HepG2 (cell line): ENCODE measurements around the gene P2RX6. TPM values are rescaled to one million over a fixed set of nuclear protein-coding genes. Genes with fewer than 3 reads are reported as not detected.
A peak's percentile ranks its signal among the peaks of the same experiment; 100 is the strongest.

Experiments
- ADNP ChIP-seq: sonication (generic); formaldehyde crosslinking; IDR thresholded peaks from 2 replicates; pipeline ENCODE4 v1.4.0; 2020; ENCODE audit warnings: missing genetic modification reagents
- MAFK ChIP-seq, 2 experiments: IDR thresholded peaks in 1 of 2; conservative IDR thresholded peaks in 1 of 2; 2 replicates each; pipeline ENCODE4 v1.6.1; 2011; ENCODE audit warnings: improper control_type of control experiment in 2 of 2, low read length in 2 of 2
- MIXL1 ChIP-seq: IDR thresholded peaks from 2 replicates; pipeline ENCODE4 v1.6.1; 2016
- MLLT10 ChIP-seq: sonication (generic); formaldehyde crosslinking; IDR thresholded peaks from 2 replicates; pipeline ENCODE4 v1.4.0; 2020; ENCODE audit warnings: missing genetic modification reagents
- MTA1 ChIP-seq: sonication (generic); formaldehyde crosslinking; IDR thresholded peaks from 2 replicates; pipeline ENCODE4 v1.4.0; 2020; ENCODE audit warnings: missing genetic modification reagents, mild to moderate bottlenecking, borderline replicate concordance
- NFIC ChIP-seq: IDR thresholded peaks from 2 replicates; pipeline ENCODE4 v1.6.1; 2012; ENCODE audit warnings: mild to moderate bottlenecking, low read length, inconsistent platforms
- NPAS2 ChIP-seq: sonication (generic); formaldehyde crosslinking; IDR thresholded peaks from 2 replicates; pipeline ENCODE4 v1.8.0; 2022; ENCODE audit warnings: mild to moderate bottlenecking, missing genetic modification reagents, borderline replicate concordance
- NR2F1 ChIP-seq, 2 experiments: fragments of 450-650 bp in 1 of 2; formaldehyde crosslinking in 1 of 2; IDR thresholded peaks; 2 replicates each; pipeline versions ENCODE4 v1.5.0 to v1.6.1; 2016 to 2020; ENCODE audit warnings: mild to moderate bottlenecking in 1 of 2, missing compliant biosample characterization in 1 of 2, missing genetic modification reagents in 1 of 2, moderate library complexity in 1 of 2
- NR2F6 ChIP-seq, 2 experiments: IDR thresholded peaks; 2 replicates each; pipeline ENCODE4 v1.6.1; 2016; ENCODE audit warnings: antibody characterized with exemption in 1 of 2, mild to moderate bottlenecking in 1 of 2
- REPIN1 ChIP-seq: sonication (generic); formaldehyde crosslinking; IDR thresholded peaks from 2 replicates; pipeline ENCODE4 v1.8.0; 2022; ENCODE audit warnings: missing genetic modification reagents, low read depth, mild to moderate bottlenecking, borderline replicate concordance
- SRF ChIP-seq: IDR thresholded peaks from 2 replicates; pipeline ENCODE4 v1.6.1; 2011; ENCODE audit warnings: mild to moderate bottlenecking, low read depth, low read length, moderate library complexity
- TMF1 ChIP-seq: sonication (generic); formaldehyde crosslinking; IDR thresholded peaks from 2 replicates; pipeline ENCODE4 v1.8.1; 2022; ENCODE audit warnings: low read depth, missing genetic modification reagents
- ZFY ChIP-seq: sonication (generic); formaldehyde crosslinking; IDR thresholded peaks from 2 replicates; pipeline ENCODE4 v1.4.0; 2020; ENCODE audit warnings: missing genetic modification reagents
- ZKSCAN1 ChIP-seq: fragments of 150-350 bp; IDR thresholded peaks from 2 replicates; pipeline ENCODE4 v1.6.1; 2014; ENCODE audit warnings: low read length
- ZMYM3 ChIP-seq: sonication (generic); formaldehyde crosslinking; IDR thresholded peaks from 2 replicates; pipeline ENCODE4 v1.5.1; 2020; ENCODE audit warnings: mild to moderate bottlenecking, missing genetic modification reagents
- ZNF124 ChIP-seq: sonication (generic); formaldehyde crosslinking; IDR thresholded peaks from 2 replicates; pipeline ENCODE4 v1.4.0; 2020; ENCODE audit warnings: missing genetic modification reagents
- ZNF142 ChIP-seq: sonication (generic); formaldehyde crosslinking; IDR thresholded peaks from 2 replicates; pipeline ENCODE4 v1.4.0; 2020; ENCODE audit warnings: missing genetic modification reagents
- ZNF576 ChIP-seq: sonication (generic); formaldehyde crosslinking; IDR thresholded peaks from 2 replicates; pipeline ENCODE4 v1.4.0; 2020; ENCODE audit warnings: mild to moderate bottlenecking, missing genetic modification reagents
- ZNF678 ChIP-seq: sonication (generic); formaldehyde crosslinking; IDR thresholded peaks from 2 replicates; pipeline ENCODE4 v1.4.0; 2020; ENCODE audit warnings: mild to moderate bottlenecking, missing genetic modification reagents
- polyA plus RNA-seq, 8 experiments: library from polyadenylated mRNA; depleted of rRNA in 3 of 8; stranded (reverse) in 7 of 8; unstranded in 1 of 8; fragments of >200 nt; fragmentation: Illumina TruSeq in 4 of 8; extraction: Trizol in 4 of 8; gene quantifications; 2 replicates each; pipeline versions ENCODE4 v1.2.1 to v1.2.3, GENCODE V29; 2011 to 2016; ENCODE audit warnings: low read depth in 4 of 8, missing spikeins in 1 of 8, mixed read lengths in 1 of 8; ENCODE audit not compliant: insufficient read depth in 1 of 8
- total RNA-seq, 5 experiments: library from RNA; depleted of rRNA; stranded (reverse); fragments of >200 nt; fragmentation: Illumina TruSeq; extraction: Trizol; gene quantifications; 2 replicates each; pipeline ENCODE4 v1.2.3, GENCODE V29; 2016; ENCODE audit warnings: low read depth in 1 of 5
- TF ChIP-seq, protein P1 (sequence below): sonication (generic); formaldehyde crosslinking; IDR thresholded peaks from 2 replicates; pipeline ENCODE4 v1.9.0; 2022; ENCODE audit warnings: low read depth, missing genetic modification reagents
- TF ChIP-seq, protein P2 (sequence below): sonication (generic); formaldehyde crosslinking; IDR thresholded peaks from 2 replicates; pipeline ENCODE4 v1.8.0; 2022; ENCODE audit warnings: missing genetic modification reagents, mild to moderate bottlenecking, borderline replicate concordance

Gene P2RX6
- total and polyA plus RNA-seq, 2 of the 13 experiments (the other 11 are each of a cell fraction or from before 2014, with no cell fraction given), result 0.04 to 0.12 TPM

DNA sequence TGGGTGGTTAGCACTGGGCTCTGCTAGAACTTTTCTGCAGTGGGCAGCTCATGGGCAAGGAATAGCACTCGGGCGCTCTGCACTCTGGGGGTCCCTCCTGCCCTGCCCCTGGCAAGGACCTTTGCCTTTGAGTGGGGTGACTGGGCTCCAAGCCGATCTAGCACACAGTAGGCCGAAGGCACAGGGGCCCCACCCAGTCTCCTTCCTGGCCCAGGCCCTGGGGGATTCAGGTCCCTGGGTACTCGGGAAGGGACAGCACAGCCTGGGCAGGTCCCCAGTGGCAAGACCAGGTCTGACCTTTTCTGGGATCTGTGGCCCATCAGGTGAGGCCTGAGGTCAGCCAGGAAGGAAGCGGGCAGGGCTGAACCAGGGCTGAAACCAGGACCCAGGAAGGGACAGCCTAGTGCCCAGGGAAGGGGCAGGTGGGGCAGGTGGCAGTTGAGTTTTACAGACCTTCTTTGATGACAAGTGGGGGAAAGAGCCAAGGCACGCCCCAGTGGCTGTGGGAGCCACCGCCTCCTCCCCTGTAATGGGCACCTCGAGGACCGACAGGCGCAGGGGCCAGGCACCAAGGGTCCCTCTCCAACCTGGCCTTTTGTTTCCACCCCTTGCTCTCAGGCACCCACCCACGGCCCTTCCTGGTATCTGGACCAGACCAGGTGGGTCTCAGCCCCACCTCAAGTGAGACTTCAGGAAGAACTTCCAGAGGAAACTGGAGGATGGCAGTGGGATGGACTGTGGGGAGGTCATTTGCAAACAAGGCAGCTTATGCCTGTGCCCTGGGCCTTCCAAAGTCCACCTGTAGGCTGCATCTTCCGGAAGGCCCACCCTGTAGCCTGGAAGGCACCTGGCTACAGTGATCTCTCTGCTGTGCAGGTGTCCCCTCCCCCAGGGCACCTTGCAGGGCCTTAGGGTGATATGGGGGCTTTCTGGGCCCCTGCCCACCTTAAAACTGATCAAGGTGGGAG is 48.8 kb upstream of the P2RX6 start (continued):
- TF ChIP-seq MIXL1 (CRISPR knock-in tag) (no peak), MAFK (conservative IDR thresholded peaks at IDR 0.05 in 1 of 2, IDR thresholded peaks at IDR 0.05 in 1 of 2; ENCODE audit: low read length in 2 of 2) (no peak), ZFY (CRISPR knock-in tag) (peak; percentile 28; the same call in 1 of the 2 replicates), ZNF678 (CRISPR knock-in tag) (no peak), MTA1 (CRISPR knock-in tag) (peak; percentile 64; the same call in 1 of the 2 replicates), TMF1 (CRISPR knock-in tag) (no peak), NR2F6 (IDR thresholded peaks at IDR 0.05) (peak; percentile 63), NR2F6 (CRISPR knock-in tag; IDR thresholded peaks at IDR 0.05) (no peak; the same call in 1 of the 2 replicates), ZKSCAN1 (peak; percentile 44; the same call in 1 of the 2 replicates), ZNF142 (CRISPR knock-in tag) (no peak), ZNF576 (CRISPR knock-in tag) (no peak), MLLT10 (no peak), ADNP (CRISPR knock-in tag) (peak; percentile 69; the same call in 1 of the 2 replicates), NFIC (no peak), ZMYM3 (peak; percentile 99), NR2F1 (CRISPR knock-in tag; IDR thresholded peaks at IDR 0.05) (no peak), ZNF124 (CRISPR knock-in tag) (no peak), NPAS2 (no peak), REPIN1 (CRISPR knock-in tag) (no peak), SRF (no peak)
- TF ChIP-seq, protein P1, sequence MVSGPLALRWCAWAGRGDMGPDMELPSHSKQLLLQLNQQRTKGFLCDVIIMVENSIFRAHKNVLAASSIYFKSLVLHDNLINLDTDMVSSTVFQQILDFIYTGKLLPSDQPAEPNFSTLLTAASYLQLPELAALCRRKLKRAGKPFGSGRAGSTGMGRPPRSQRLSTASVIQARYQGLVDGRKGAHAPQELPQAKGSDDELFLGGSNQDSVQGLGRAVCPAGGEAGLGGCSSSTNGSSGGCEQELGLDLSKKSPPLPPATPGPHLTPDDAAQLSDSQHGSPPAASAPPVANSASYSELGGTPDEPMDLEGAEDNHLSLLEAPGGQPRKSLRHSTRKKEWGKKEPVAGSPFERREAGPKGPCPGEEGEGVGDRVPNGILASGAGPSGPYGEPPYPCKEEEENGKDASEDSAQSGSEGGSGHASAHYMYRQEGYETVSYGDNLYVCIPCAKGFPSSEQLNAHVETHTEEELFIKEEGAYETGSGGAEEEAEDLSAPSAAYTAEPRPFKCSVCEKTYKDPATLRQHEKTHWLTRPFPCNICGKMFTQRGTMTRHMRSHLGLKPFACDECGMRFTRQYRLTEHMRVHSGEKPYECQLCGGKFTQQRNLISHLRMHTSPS (CRISPR knock-in tag), result peak; percentile 80
- TF ChIP-seq, protein P2, sequence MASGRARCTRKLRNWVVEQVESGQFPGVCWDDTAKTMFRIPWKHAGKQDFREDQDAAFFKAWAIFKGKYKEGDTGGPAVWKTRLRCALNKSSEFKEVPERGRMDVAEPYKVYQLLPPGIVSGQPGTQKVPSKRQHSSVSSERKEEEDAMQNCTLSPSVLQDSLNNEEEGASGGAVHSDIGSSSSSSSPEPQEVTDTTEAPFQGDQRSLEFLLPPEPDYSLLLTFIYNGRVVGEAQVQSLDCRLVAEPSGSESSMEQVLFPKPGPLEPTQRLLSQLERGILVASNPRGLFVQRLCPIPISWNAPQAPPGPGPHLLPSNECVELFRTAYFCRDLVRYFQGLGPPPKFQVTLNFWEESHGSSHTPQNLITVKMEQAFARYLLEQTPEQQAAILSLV (CRISPR knock-in tag), result no peak
